RWPE2 (cell line): Measurements from ENCODE around the gene WDR38.

Source experiments
- ATAC-seq: fragments of 200-7000 bp; cut with Tn5 transposase; 3 replicates; pipeline ENCODE4 v1.9.1; 2021; ENCODE audit warnings: low read depth
- DNase-seq: peaks from one replicate; pipeline ENCODE4 v3.0.0-alpha.2; 2020; ENCODE audit warnings: low spot score
- H3K27ac ChIP-seq: fragments of 450-650 bp; 2 replicates; pipeline ENCODE4 v1.5.1; 2017; ENCODE audit warnings: mild to moderate bottlenecking; ENCODE audit not compliant: poor library complexity, severe bottlenecking
- H3K27me3 ChIP-seq: fragments of 250-450 bp; sonication (Bioruptor Pico); 2 replicates; pipeline ENCODE4 v1.5.1; 2021; ENCODE audit warnings: mild to moderate bottlenecking, moderate library complexity; ENCODE audit not compliant: insufficient read depth, poor library complexity, severe bottlenecking
- H3K36me3 ChIP-seq: fragments of 250-450 bp; sonication (Bioruptor Pico); 2 replicates; pipeline ENCODE4 v1.5.1; 2020; ENCODE audit warnings: low read depth, mild to moderate bottlenecking, moderate library complexity
- H3K4me1 ChIP-seq: fragments of 250-450 bp; sonication (Bioruptor Pico); 2 replicates; pipeline ENCODE4 v1.5.1; 2021; ENCODE audit warnings: mild to moderate bottlenecking, moderate library complexity; ENCODE audit not compliant: insufficient read depth, poor library complexity, severe bottlenecking
- H3K4me3 ChIP-seq: fragments of 250-450 bp; sonication (Bioruptor Pico); 2 replicates; pipeline ENCODE4 v1.5.1; 2021; ENCODE audit warnings: mild to moderate bottlenecking, moderate library complexity; ENCODE audit not compliant: severe bottlenecking
- H3K9me3 ChIP-seq: fragments of 250-450 bp; sonication (Bioruptor Pico); 2 replicates; pipeline ENCODE4 v1.5.1; 2021; ENCODE audit warnings: mild to moderate bottlenecking, moderate library complexity; ENCODE audit not compliant: severe bottlenecking
- CTCF ChIP-seq: fragments of 450-650 bp; IDR thresholded peaks from one replicate; pipeline ENCODE4 v1.5.1; 2017; ENCODE audit warnings: mild to moderate bottlenecking, moderate library complexity; ENCODE audit not compliant: poor library complexity, severe bottlenecking

Gene WDR38

GRCh38 chr9:124852829-124853531 is at the start of gene WDR38:
Gene WDR38 (plus strand): TSS chr9:124853460. CDS start chr9:124853532, 72 bp downstream.
- H3K4me3 ChIP-seq, result peak within 1 kb of the TSS; percentile 31
- ATAC-seq (peak; percentile 76), DNase-seq (no peak)
- peak; percentile 99 for TF ChIP-seq CTCF
- peaks cover 11% of the 10 kb centered on the region for H3K36me3 ChIP-seq
- no peaks in the 10 kb centered on the region for H3K27me3 ChIP-seq
- H3K4me1 ChIP-seq, result no peaks in the 10 kb centered on the region
- no peaks in the 10 kb centered on the region for H3K9me3 ChIP-seq
- H3K27ac ChIP-seq, result no peak within 1 kb of the TSS

- H3K9me3 ChIP-seq, result no peaks in the 10 kb centered on the region
- no peak overlapping the region for H3K27ac ChIP-seq
- no peaks in the 10 kb centered on the region for H3K27me3 ChIP-seq
- no peak overlapping the region for H3K4me3 ChIP-seq
- DNase-seq (no peak), ATAC-seq (no peak)
- H3K36me3 ChIP-seq, result no peaks in the 10 kb centered on the region
- TF ChIP-seq CTCF, result no peak
- H3K4me1 ChIP-seq, result peaks cover 11% of the 10 kb centered on the region
Observed at GRCh38 chr9:124803911-124804310, 49.3 kb upstream of the WDR38 start.

- H3K27ac ChIP-seq, result peak overlapping the region; percentile 46
- DNase-seq, result no peak
- ATAC-seq, result 0 out of 3 replicates have a peak, but pooled peaks have one; percentile 32
Observed at GRCh38 chr9:124805186-124805585, 48.1 kb upstream of the WDR38 start.

GRCh38 chr9:124808246-124808956 is 44.9 kb upstream of the WDR38 start:
- no peak overlapping the region for H3K4me3 ChIP-seq
- no peak for DNase-seq
- no peaks in the 10 kb centered on the region for H3K9me3 ChIP-seq
- H3K27me3 ChIP-seq, result no peaks in the 10 kb centered on the region
- TF ChIP-seq CTCF, result no peak
- peaks cover 42% of the 10 kb centered on the region for H3K4me1 ChIP-seq
- no peaks in the 10 kb centered on the region for H3K36me3 ChIP-seq
- H3K27ac ChIP-seq, result peak overlapping the region; percentile 7
- ATAC-seq, result no peak

More at GRCh38 chr9:124805186-124805585, 48.1 kb upstream of the WDR38 start:
- H3K9me3 ChIP-seq, result no peaks in the 10 kb centered on the region
- H3K36me3 ChIP-seq, result no peaks in the 10 kb centered on the region
- peaks cover 11% of the 10 kb centered on the region for H3K4me1 ChIP-seq
- TF ChIP-seq CTCF, result no peak
- H3K27me3 ChIP-seq, result no peaks in the 10 kb centered on the region
- no peak overlapping the region for H3K4me3 ChIP-seq

GRCh38 chr9:124809211-124809610 is 44.0 kb upstream of the WDR38 start:
- Histone ChIP-seq H3K4me3 (no peak overlapping the region), H3K9me3 (no peaks in the 10 kb centered on the region), H3K27ac (peak overlapping the region; percentile 7), H3K4me1 (peaks cover 50% of the 10 kb centered on the region), H3K36me3 (no peaks in the 10 kb centered on the region), H3K27me3 (no peaks in the 10 kb centered on the region)
- ATAC-seq (no peak), DNase-seq (no peak)
- TF ChIP-seq CTCF, result no peak
